ENCODE measurements around the gene SLC16A9. TPM values are rescaled to one million over a fixed set of nuclear protein-coding genes. Genes with fewer than 3 reads are reported as not detected.
"Not testable (repeated sequence)": the region's sequence is repeated elsewhere in the genome, so short reads cannot be mapped to it uniquely, and the experiment has no call there.

SLC16A9 gene
- total and polyA plus RNA-seq, 8 donors = 1.5 to 45.9 (median 41.4) TPM

DNA sequence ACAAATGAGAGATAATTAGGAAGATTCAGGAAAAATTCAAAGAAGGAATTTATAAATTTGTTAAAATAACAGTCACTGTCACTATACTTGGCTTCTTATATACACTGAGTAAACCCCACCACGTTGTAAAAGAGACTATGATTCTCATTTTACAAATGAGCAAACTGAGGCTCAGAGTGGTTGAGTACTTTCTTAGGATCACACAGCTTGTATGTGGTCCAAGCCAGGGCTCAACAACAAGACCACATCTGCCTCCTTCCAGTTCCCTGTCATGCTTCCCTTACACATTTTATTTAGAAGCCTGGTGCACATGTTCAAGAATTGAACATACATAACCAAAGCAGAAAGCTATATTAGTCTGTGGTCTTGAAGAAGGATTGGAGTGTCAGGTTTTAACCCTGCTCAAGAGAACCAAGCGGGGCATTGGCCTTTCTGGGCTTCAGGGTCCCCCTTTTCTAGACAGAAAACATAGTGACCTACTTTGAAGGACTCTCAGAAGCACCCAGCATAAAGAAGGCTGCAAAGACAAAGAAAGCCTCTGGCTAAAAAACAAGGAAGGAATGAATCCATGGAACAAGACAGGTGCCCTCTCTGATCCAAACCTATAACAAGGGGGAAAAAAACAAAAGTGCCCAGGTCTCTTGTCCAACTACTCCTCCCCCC, 42.8 kb upstream of the SLC16A9 start:
- DNase-seq (no peak), ATAC-seq (no peak)
- Histone ChIP-seq H3K9me3 (no peaks in the 10 kb centered on the region), H3K27ac (no peak overlapping the region), H3K36me3 (no peaks in the 10 kb centered on the region), H3K4me3 (no peak overlapping the region), H3K27me3 (no peaks in the 10 kb centered on the region), H3K4me1 (no peaks in the 10 kb centered on the region)
- intact Hi-C loops (cut with DNase I) = no loop called here
- TF ChIP-seq, protein P1, sequence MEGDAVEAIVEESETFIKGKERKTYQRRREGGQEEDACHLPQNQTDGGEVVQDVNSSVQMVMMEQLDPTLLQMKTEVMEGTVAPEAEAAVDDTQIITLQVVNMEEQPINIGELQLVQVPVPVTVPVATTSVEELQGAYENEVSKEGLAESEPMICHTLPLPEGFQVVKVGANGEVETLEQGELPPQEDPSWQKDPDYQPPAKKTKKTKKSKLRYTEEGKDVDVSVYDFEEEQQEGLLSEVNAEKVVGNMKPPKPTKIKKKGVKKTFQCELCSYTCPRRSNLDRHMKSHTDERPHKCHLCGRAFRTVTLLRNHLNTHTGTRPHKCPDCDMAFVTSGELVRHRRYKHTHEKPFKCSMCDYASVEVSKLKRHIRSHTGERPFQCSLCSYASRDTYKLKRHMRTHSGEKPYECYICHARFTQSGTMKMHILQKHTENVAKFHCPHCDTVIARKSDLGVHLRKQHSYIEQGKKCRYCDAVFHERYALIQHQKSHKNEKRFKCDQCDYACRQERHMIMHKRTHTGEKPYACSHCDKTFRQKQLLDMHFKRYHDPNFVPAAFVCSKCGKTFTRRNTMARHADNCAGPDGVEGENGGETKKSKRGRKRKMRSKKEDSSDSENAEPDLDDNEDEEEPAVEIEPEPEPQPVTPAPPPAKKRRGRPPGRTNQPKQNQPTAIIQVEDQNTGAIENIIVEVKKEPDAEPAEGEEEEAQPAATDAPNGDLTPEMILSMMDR (IDR thresholded peaks at IDR 0.05) = no peak

DNA sequence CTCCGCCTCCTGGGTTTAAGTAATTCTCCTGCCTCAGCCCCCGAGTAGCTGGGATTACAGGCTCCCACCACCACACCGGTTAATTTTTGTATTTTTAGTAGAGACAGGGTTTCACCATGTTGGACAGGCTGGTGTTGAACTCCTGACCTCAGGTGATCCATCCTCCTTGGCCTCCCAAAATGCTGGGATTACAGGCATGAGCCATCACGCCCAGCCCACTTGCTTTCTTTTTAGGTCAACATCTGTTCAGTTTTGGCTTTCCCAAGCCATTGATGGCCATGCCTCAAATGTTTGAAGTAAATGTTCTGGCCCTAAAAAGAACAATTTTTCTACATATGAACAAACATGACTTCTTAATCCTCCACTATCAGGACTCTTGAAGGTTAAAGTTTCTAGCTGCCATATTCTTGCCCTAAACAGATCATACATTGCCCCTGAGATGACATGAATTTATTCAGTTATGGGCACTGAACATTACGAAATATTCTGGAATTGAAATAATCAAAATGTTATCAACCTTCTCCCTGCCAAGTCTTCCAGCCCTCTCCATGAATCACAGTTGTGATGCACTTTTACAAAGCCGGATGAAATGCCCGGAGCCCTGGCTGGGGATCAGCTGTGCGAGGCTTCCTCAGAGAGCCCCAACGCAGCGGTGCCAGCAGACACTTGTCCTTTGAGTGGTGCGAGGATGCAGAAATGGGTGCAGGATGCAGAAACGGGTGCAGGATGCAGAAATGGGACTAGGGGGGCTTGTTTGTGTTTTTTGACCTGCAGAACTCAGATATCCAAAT, 40.7 kb upstream of the SLC16A9 start:
- Histone ChIP-seq H3K9me3 (no peaks in the 10 kb centered on the region), H3K4me3 (no peak overlapping the region), H3K27ac (no peak overlapping the region), H3K4me1 (no peaks in the 10 kb centered on the region), H3K27me3 (no peaks in the 10 kb centered on the region), H3K36me3 (no peaks in the 10 kb centered on the region)
- DNase-seq = no peak
- intact Hi-C loops (cut with DNase I) = no loop called here
- ATAC-seq = no peak
- TF ChIP-seq, protein P1 (IDR thresholded peaks at IDR 0.05) = no peak

DNA sequence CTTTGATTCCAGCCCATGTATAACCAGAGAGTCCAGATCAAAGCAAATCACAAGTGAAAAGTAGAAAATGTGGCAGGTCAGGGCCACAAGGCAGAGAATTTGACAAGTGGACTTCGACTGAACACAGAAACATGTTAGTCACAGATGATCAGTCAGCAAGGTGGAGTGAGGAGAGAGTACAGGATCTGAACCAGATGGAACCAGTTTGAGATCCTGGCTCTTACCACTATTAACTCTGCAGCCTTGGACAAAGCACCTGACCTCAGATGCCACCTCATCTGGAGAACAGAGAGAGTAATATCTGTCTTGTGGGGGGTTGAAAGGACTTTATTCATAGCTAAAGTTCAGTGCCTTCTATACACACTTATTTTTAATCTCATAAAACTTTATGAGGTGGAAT, 39.2 kb upstream of the SLC16A9 start:
- Histone ChIP-seq H3K4me3 (no peak overlapping the region), H3K27me3 (no peaks in the 10 kb centered on the region), H3K9me3 (peaks cover 0 to 2% of the 10 kb centered on the region in 2 donors), H3K27ac (no peak overlapping the region), H3K4me1 (no peaks in the 10 kb centered on the region), H3K36me3 (no peaks in the 10 kb centered on the region)
- peak; percentile 24 for ATAC-seq
- intact Hi-C loops (cut with DNase I) = no loop called here
- DNase-seq = no peak
- TF ChIP-seq, protein P1 (IDR thresholded peaks at IDR 0.05) = no peak

DNA sequence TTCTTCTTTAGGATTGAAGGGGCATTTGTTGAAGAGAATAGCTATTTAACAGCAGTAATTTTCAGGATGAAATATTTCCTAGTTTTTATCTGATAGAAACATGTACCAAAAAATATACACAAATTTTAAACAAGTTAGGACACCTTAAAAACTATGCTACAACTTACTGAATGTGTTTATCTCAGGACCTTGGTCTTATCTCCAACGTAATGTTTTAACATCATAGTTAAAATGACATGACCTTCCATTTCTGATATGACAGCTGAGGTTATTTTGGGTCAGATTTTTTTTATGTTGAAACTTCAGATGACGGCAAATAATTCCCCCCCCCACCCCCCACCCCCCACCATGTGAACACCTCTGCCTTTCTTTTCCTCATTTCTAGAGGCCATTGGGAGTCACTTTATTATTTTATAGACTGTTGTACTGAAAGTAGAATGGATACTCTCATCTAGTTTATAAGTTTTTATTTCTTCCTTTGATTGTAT, 35.6 kb upstream of the SLC16A9 start:
- peaks cover 0 to 3% of the 10 kb centered on the region in 2 donors for H3K9me3 ChIP-seq
- H3K27me3 ChIP-seq = no peaks in the 10 kb centered on the region
- H3K4me1 ChIP-seq = no peaks in the 10 kb centered on the region
- DNase-seq (no peak), ATAC-seq (no peak)
- H3K36me3 ChIP-seq = no peaks in the 10 kb centered on the region
- intact Hi-C loops (cut with DNase I) = no loop called here
- no peak overlapping the region for H3K27ac ChIP-seq
- no peak overlapping the region for H3K4me3 ChIP-seq
- TF ChIP-seq, protein P1 (IDR thresholded peaks at IDR 0.05) = no peak

DNA sequence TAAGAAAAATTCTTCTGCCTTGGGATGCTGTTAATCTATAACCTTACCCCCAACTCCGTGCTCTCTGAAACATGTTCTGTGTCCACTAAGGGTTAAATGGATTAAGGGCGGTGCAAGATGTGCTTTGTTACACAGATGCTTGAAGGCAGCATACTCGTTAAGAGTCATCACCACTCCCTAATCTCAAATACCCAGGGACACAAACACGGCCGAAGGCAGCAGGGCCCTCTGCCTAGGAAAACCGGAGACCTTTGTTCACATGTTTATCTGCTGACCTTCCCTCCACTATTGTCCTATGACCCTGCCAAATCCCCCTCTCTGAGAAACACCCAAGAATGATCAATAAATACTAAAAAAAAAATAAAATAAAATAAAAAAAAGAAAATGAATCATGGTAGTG, 35.1 kb upstream of the SLC16A9 start:
- H3K4me1 ChIP-seq; H3K4me3 ChIP-seq; H3K27ac ChIP-seq; H3K27me3 ChIP-seq; intact Hi-C loops (cut with DNase I); ATAC-seq; DNase-seq; H3K36me3 ChIP-seq; H3K9me3 ChIP-seq: not testable (repeated sequence)

DNA sequence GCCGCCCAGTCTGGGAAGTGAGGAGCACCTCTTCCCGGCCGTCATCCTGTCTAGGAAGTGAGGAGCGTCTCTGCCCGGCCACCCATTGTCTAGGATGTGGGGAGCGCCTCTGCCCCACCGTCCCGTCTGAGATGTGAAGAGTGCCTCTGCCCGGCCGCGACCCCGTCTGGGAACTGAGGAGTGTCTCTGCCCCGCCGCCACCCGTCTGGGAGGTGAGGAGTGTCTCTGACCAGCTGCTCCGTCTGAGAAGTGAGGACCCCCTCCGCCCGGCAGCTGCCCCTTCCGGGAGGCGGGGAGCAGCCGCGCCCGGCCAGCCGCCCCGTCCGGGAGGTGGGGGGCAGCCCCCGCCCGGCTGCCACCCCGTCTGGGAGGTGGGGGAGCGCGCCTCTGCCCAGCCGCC, 34.5 kb upstream of the SLC16A9 start:
- H3K27ac ChIP-seq; H3K36me3 ChIP-seq; H3K9me3 ChIP-seq; ATAC-seq; H3K27me3 ChIP-seq; intact Hi-C loops (cut with DNase I); H3K4me1 ChIP-seq; H3K4me3 ChIP-seq: not testable (repeated sequence)
- DNase-seq = peak in 1 of 4 donors; percentile 64

All from left lung (tissue), 10 donors.